Gastroesophageal sphincter (tissue), 4 donors: ENCODE results near the gene TRIM67. TPM values are rescaled to one million over a fixed set of nuclear protein-coding genes. Genes with fewer than 3 reads are reported as not detected.

Experiments
- ATAC-seq: fragments of 150-250 bp; one replicate; pipeline ENCODE4 v1.9.1; 2016; ENCODE audit warnings: mild to moderate bottlenecking, moderate library complexity
- H3K27ac ChIP-seq, 4 donors: fragments of 200-600 bp; sonication (generic) in 3 of 4; 1 replicate in 3 of 4; 2 replicates in 1 of 4; pipeline ENCODE4 v1.5.1; 2016 to 2019
- H3K27me3 ChIP-seq: fragments of 200-600 bp; sonication (generic); one replicate; pipeline ENCODE4 v1.5.1; 2019
- H3K36me3 ChIP-seq, 2 donors: fragments of 200-600 bp; sonication (generic); one replicate each; pipeline ENCODE4 v1.5.1; 2019; ENCODE audit warnings: control low read depth in 1 of 2
- H3K4me1 ChIP-seq, 3 donors: fragments of 200-600 bp; sonication (generic); 1 replicate in 2 of 3; 2 replicates in 1 of 3; pipeline ENCODE4 v1.5.1; 2016 to 2019; ENCODE audit warnings: control low read depth in 2 of 3
- H3K4me3 ChIP-seq, 2 donors: fragments of 200-600 bp; sonication (generic); one replicate each; pipeline ENCODE4 v1.5.1; 2019; ENCODE audit warnings: mild to moderate bottlenecking in 1 of 2, moderate library complexity in 1 of 2
- H3K9me3 ChIP-seq, 3 donors: fragments of 200-600 bp; sonication (generic); one replicate each; pipeline ENCODE4 v1.5.1; 2017 to 2019; ENCODE audit warnings: control low read depth in 2 of 3
- CTCF ChIP-seq, 4 experiments: fragments of 200-600 bp in 2 of 4; fragments of 450-650 bp in 2 of 4; sonication (generic) in 1 of 4; IDR thresholded peaks; one replicate each; pipeline ENCODE4 v1.5.1; 2017 to 2019; ENCODE audit warnings: antibody characterized with exemption in 4 of 4, mild to moderate bottlenecking in 2 of 4, moderate library complexity in 2 of 4
- EP300 ChIP-seq: sonication (generic); formaldehyde crosslinking; IDR thresholded peaks from one replicate; pipeline ENCODE4 v1.6.1; 2017; ENCODE audit warnings: antibody characterized with exemption, mild to moderate bottlenecking
- POLR2A ChIP-seq, 2 donors: fragments of 450-650 bp; IDR thresholded peaks; one replicate each; pipeline ENCODE4 v1.6.1; 2017; ENCODE audit warnings: antibody characterized with exemption in 2 of 2, mild to moderate bottlenecking in 2 of 2, moderate library complexity in 1 of 2
- POLR2AphosphoS5 ChIP-seq: sonication (generic); formaldehyde crosslinking; IDR thresholded peaks from one replicate; pipeline ENCODE4 v1.6.1; 2017; ENCODE audit warnings: antibody characterized with exemption
- whole genome bisulfite sequencing, 2 donors: methylation state at CpG; one replicate each; pipeline ENCODE4 v1.1.5; 2018; ENCODE audit warnings: low coverage in 1 of 2; 5-methylcytosine and 5-hydroxymethylcytosine counted together
- total RNA-seq, 4 donors: library from RNA; depleted of rRNA; stranded (reverse); fragments of >200 nt; gene quantifications; one replicate each; pipeline ENCODE4 v1.1.0, GENCODE V29; 2016

The TRIM67 gene
- total RNA-seq, 4 donors from 2014 or later, result 0.04 to 0.13 TPM; not detected in 2

- no peaks in the 10 kb centered on the region for H3K27me3 ChIP-seq
- WGBS, 2 donors, result 100% methylated on average over 1 of the region's 1 CpG
- H3K36me3 ChIP-seq, result peaks cover 0 to 39% of the 10 kb centered on the region in 2 donors
- H3K27ac ChIP-seq, result no peak overlapping the region
- peaks cover 0 to 11% (median 0%) of the 10 kb centered on the region in 3 donors for H3K4me1 ChIP-seq
- no peak for ATAC-seq
- no peaks in the 10 kb centered on the region for H3K9me3 ChIP-seq
- no peak for TF ChIP-seq POLR2AphosphoS5
- no peak for TF ChIP-seq EP300
- no peak for TF ChIP-seq CTCF (IDR thresholded peaks at IDR 0.05)
- no peak for TF ChIP-seq POLR2A (IDR thresholded peaks at IDR 0.05)
- H3K4me3 ChIP-seq, result no peak overlapping the region
These were observed 86.9 kb downstream of the TRIM67 start for GRCh38 chr1:231248778-231249177.

GRCh38 chr1:231252336-231252735 is 90.5 kb downstream of the TRIM67 start:
- ATAC-seq, result no peak
- Histone ChIP-seq H3K9me3 (no peaks in the 10 kb centered on the region), H3K36me3 (peaks cover 0 to 69% of the 10 kb centered on the region in 2 donors), H3K4me1 (no peaks in the 10 kb centered on the region), H3K27ac (no peak overlapping the region), H3K4me3 (no peak overlapping the region), H3K27me3 (no peaks in the 10 kb centered on the region)
- 33 to 86% methylated on average over 1 to 3 of the region's 3 CpGs for WGBS, 2 donors
- TF ChIP-seq EP300 (no peak), CTCF (IDR thresholded peaks at IDR 0.05) (no peak), POLR2A (IDR thresholded peaks at IDR 0.05) (no peak), POLR2AphosphoS5 (no peak)

- no peaks in the 10 kb centered on the region for H3K4me1 ChIP-seq
- WGBS, 2 donors, result 75 to 90% methylated on average over 2 to 4 of the region's 4 CpGs
These were observed 98.5 kb downstream of the TRIM67 start for GRCh38 chr1:231260351-231260750.

GRCh38 chr1:231264642-231265041 is 102.8 kb downstream of the TRIM67 start:
- no peak for ATAC-seq
- peaks cover 6 to 98% of the 10 kb centered on the region in 2 donors for H3K36me3 ChIP-seq
- WGBS, 2 donors, result 100% methylated on average over 1 of the region's 1 CpG

More at GRCh38 chr1:231260351-231260750, 98.5 kb downstream of the TRIM67 start:
- no peaks in the 10 kb centered on the region for H3K27me3 ChIP-seq
- no peak overlapping the region for H3K27ac ChIP-seq
- no peak overlapping the region for H3K4me3 ChIP-seq
- no peak for ATAC-seq
- peaks cover 0 to 96% of the 10 kb centered on the region in 2 donors for H3K36me3 ChIP-seq
- TF ChIP-seq POLR2A (IDR thresholded peaks at IDR 0.05) (no peak), CTCF (IDR thresholded peaks at IDR 0.05) (no peak), POLR2AphosphoS5 (no peak), EP300 (no peak)
- no peaks in the 10 kb centered on the region for H3K9me3 ChIP-seq

More at GRCh38 chr1:231264642-231265041, 102.8 kb downstream of the TRIM67 start:
- Histone ChIP-seq H3K27me3 (no peaks in the 10 kb centered on the region), H3K27ac (no peak overlapping the region), H3K9me3 (no peaks in the 10 kb centered on the region), H3K4me3 (no peak overlapping the region), H3K4me1 (no peaks in the 10 kb centered on the region)
- TF ChIP-seq POLR2AphosphoS5 (no peak), CTCF (IDR thresholded peaks at IDR 0.05) (no peak), EP300 (no peak), POLR2A (IDR thresholded peaks at IDR 0.05) (no peak)
